Measurements from ENCODE around the gene ATP10B. TPM values are rescaled to one million over a fixed set of nuclear protein-coding genes. Genes with fewer than 3 reads are reported as not detected.

Gene ATP10B
- total and polyA plus RNA-seq, 2 experiments from 2014 or later, result 0.03 TPM; not detected in 1

GRCh38 chr5:160555971-160556631 is 295.9 kb downstream of the ATP10B start:
- no peak for DNase-seq (ENCODE audit: low read depth in 1 of 2, low spot score in 1 of 2)
- TF ChIP-seq, protein P1, sequence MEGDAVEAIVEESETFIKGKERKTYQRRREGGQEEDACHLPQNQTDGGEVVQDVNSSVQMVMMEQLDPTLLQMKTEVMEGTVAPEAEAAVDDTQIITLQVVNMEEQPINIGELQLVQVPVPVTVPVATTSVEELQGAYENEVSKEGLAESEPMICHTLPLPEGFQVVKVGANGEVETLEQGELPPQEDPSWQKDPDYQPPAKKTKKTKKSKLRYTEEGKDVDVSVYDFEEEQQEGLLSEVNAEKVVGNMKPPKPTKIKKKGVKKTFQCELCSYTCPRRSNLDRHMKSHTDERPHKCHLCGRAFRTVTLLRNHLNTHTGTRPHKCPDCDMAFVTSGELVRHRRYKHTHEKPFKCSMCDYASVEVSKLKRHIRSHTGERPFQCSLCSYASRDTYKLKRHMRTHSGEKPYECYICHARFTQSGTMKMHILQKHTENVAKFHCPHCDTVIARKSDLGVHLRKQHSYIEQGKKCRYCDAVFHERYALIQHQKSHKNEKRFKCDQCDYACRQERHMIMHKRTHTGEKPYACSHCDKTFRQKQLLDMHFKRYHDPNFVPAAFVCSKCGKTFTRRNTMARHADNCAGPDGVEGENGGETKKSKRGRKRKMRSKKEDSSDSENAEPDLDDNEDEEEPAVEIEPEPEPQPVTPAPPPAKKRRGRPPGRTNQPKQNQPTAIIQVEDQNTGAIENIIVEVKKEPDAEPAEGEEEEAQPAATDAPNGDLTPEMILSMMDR (IDR thresholded peaks at IDR 0.05; ENCODE audit: low read depth, low read length), result no peak
- H3K27me3 ChIP-seq, result peaks cover 20% of the 10 kb centered on the region
- no peaks in the 10 kb centered on the region for H3K9me3 ChIP-seq (ENCODE audit: low read depth)
- H3K4me3 ChIP-seq, result no peak overlapping the region
- H3K36me3 ChIP-seq, result no peaks in the 10 kb centered on the region
- H3K4me1 ChIP-seq (ENCODE audit: low read depth), result no peaks in the 10 kb centered on the region
- H3K27ac ChIP-seq, result no peak overlapping the region

DNA sequence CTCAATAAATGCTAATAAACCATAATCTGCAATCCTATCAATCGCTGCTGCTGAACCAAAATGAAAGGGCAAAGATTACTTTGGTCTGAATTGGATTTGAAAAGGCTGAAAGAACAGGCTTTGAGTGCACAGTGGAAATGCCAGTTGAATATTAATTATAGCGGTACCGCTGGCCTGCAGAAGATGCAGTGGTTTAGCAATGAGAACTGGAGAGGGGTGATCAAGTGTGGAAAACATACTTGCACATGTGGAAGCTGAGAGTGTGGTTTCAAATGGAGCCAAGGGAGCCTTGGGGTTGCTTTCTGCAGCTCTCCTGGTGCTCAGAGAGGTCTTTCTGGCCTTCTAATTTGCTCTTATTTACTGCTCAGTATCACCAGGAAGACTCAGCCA is 296.4 kb downstream of the ATP10B start:
- TF ChIP-seq, protein P1 (IDR thresholded peaks at IDR 0.05; ENCODE audit: low read depth, low read length), result no peak
- no peak overlapping the region for H3K4me3 ChIP-seq
- no peak for DNase-seq (ENCODE audit: low read depth in 1 of 2, low spot score in 1 of 2)
- H3K36me3 ChIP-seq, result no peaks in the 10 kb centered on the region
- H3K4me1 ChIP-seq (ENCODE audit: low read depth), result no peaks in the 10 kb centered on the region
- H3K9me3 ChIP-seq (ENCODE audit: low read depth), result no peaks in the 10 kb centered on the region
- no peak overlapping the region for H3K27ac ChIP-seq
- H3K27me3 ChIP-seq, result peaks cover 22% of the 10 kb centered on the region

GRCh38 chr5:160550075-160550474 is 301.9 kb downstream of the ATP10B start:
- Histone ChIP-seq H3K4me1 (ENCODE audit: low read depth) (no peaks in the 10 kb centered on the region), H3K4me3 (no peak overlapping the region), H3K36me3 (no peaks in the 10 kb centered on the region), H3K27me3 (peaks cover 35% of the 10 kb centered on the region), H3K27ac (no peak overlapping the region), H3K9me3 (ENCODE audit: low read depth) (no peaks in the 10 kb centered on the region)
- DNase-seq (ENCODE audit: low read depth in 1 of 2, low spot score in 1 of 2), result no peak
- TF ChIP-seq, protein P1 (IDR thresholded peaks at IDR 0.05; ENCODE audit: low read depth, low read length), result no peak

DNA sequence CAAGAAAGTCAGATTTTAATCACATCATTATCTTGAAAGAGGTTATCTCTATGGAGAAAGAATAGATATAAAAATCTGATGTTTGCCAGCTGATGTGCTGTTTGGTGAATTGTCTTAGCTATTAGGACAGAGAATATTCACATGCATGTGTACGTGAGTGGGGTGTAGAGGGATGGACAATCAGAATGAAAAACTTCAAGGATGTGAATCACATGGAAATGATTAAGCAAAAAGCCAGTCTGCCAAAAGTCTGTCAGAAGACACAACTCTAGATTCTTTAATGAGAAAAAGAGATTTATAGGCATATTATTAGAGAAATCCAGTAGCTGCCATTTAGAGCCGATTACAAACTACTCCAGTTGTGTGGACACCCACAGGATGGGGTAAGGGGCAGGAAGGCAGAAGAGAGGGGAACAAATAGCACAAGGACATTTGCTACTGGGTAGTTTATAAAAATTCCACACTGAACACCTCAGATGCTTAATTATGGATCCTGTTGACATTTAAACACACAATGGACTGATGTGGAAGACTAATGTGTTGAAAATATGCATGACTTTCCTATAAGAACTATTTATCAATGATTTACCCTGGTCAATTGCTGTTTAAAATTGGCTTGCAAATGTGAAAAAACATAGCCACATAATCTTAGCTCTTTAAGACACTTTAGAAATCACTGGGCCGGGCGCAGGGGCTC is 302.9 kb downstream of the ATP10B start:
- Histone ChIP-seq H3K4me1 (ENCODE audit: low read depth) (no peaks in the 10 kb centered on the region), H3K27me3 (peaks cover 39% of the 10 kb centered on the region), H3K27ac (no peak overlapping the region), H3K4me3 (no peak overlapping the region), H3K36me3 (no peaks in the 10 kb centered on the region), H3K9me3 (ENCODE audit: low read depth) (no peaks in the 10 kb centered on the region)
- TF ChIP-seq, protein P1 (IDR thresholded peaks at IDR 0.05; ENCODE audit: low read depth, low read length), result no peak
- peak in 1 of 2 donors; percentile 5 for DNase-seq (ENCODE audit: low read depth in 1 of 2, low spot score in 1 of 2)

GRCh38 chr5:160547872-160548271 is 304.1 kb downstream of the ATP10B start:
- Histone ChIP-seq H3K36me3 (no peaks in the 10 kb centered on the region), H3K4me3 (no peak overlapping the region), H3K27ac (no peak overlapping the region), H3K4me1 (ENCODE audit: low read depth) (no peaks in the 10 kb centered on the region), H3K27me3 (peaks cover 46% of the 10 kb centered on the region), H3K9me3 (ENCODE audit: low read depth) (no peaks in the 10 kb centered on the region)
- TF ChIP-seq, protein P1 (IDR thresholded peaks at IDR 0.05; ENCODE audit: low read depth, low read length), result no peak
- no peak for DNase-seq (ENCODE audit: low read depth in 1 of 2, low spot score in 1 of 2)

Data from cardiac muscle cell (in vitro differentiated cells and primary cell).